Brain microvascular endothelial cell (primary cell): ENCODE results near the gene MAPK1IP1L.
A peak's percentile ranks its signal among the peaks of the same experiment; 100 is the strongest.
"Not testable (repeated sequence)": the region's sequence is repeated elsewhere in the genome, so short reads cannot be mapped to it uniquely, and the experiment has no call there.

ENCODE experiments used
- DNase-seq: peaks from one replicate; pipeline ENCODE4 v3.0.0-alpha.2; 2020
- H3K27ac ChIP-seq: fragments of 250-450 bp; sonication (Bioruptor Pico); 2 replicates; pipeline ENCODE4 v1.5.1; 2020; ENCODE audit warnings: mild to moderate bottlenecking, moderate library complexity
- H3K27me3 ChIP-seq: fragments of 250-450 bp; sonication (Bioruptor Pico); replicated peaks from 2 replicates; pipeline ENCODE4 v1.5.1; 2020; ENCODE audit warnings: mild to moderate bottlenecking
- H3K36me3 ChIP-seq: fragments of 250-450 bp; sonication (Bioruptor Pico); replicated peaks from 2 replicates; pipeline ENCODE4 v1.5.1; 2020; ENCODE audit warnings: mild to moderate bottlenecking
- H3K4me3 ChIP-seq: 2 replicates; pipeline ENCODE4 v1.5.1; 2011; ENCODE audit warnings: low read depth, mild to moderate bottlenecking, control low read depth, low read length, moderate library complexity
- CTCF ChIP-seq: IDR thresholded peaks from 2 replicates; pipeline ENCODE4 v1.5.1; 2011; ENCODE audit warnings: low read depth, mild to moderate bottlenecking, moderate library complexity, low read length, control low read depth, inconsistent platforms; ENCODE audit errors: missing control alignments
- in situ Hi-C: cut with HindIII; loops from 2 replicates; pipeline ENCODE4 v1.10.0; 2017; ENCODE audit warnings: low sequenced_read_pairs, low pct_ligation_motif_present

Gene MAPK1IP1L

GRCh38 chr14:55062517-55063351 is 11.3 kb downstream of the MAPK1IP1L start:
- in situ Hi-C loops: no loop called here
- H3K4me3 ChIP-seq: no peak overlapping the region
- H3K27ac ChIP-seq: no peak overlapping the region
- TF ChIP-seq CTCF: no peak
- no peak for DNase-seq
- peaks cover 37% of the 10 kb centered on the region for H3K36me3 ChIP-seq
- H3K27me3 ChIP-seq: no peaks in the 10 kb centered on the region

DNA sequence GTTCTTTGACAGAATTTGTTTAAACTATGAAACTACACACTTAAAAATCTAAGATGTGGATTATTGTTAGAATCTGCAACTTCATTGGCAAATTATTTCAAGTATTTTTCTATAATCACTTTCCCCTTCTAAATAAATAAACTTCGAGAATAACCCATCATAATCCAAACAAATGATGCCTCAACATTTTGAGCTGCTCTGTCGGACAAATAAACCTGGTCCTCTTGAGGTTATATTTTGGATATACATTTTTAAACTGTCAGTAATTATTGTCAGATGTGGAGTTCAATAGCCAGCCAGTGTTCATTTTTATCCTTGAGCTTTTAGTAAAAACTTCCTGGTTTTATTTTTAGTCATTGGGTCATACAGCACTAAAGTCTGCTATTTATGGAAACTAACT is 13.4 kb downstream of the MAPK1IP1L start:
- H3K4me3 ChIP-seq, DNase-seq, H3K27ac ChIP-seq, H3K27me3 ChIP-seq, in situ Hi-C loops: not testable (repeated sequence)
- peaks cover 33% of the 10 kb centered on the region for H3K36me3 ChIP-seq

GRCh38 chr14:55065411-55065810 is 14.0 kb downstream of the MAPK1IP1L start:
- DNase-seq: no peak
- Histone ChIP-seq H3K4me3 (no peak overlapping the region), H3K27me3 (no peaks in the 10 kb centered on the region), H3K27ac (no peak overlapping the region), H3K36me3 (peaks cover 33% of the 10 kb centered on the region)
- in situ Hi-C loops: no loop called here
- no peak for TF ChIP-seq CTCF

DNA sequence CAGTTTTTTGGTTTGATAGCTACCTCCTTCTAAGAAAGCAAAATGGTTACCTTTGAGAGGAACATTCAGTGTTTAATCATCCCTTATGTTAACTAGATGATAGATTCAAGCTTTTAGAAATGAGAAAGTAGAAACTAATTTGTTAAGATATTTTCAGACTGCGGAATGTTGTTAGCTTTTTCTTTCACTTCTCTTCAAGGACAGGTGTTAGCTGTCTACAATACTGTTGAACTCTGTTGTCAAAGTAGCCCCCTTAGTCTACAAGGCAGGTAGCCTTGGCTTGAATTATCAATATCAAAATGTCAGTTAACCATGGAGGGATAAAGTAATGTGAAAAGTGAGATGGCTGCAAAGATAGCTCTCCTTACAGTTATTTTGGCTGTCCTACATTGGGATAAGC is 14.8 kb downstream of the MAPK1IP1L start:
- Histone ChIP-seq H3K27ac (no peak overlapping the region), H3K4me3 (no peak overlapping the region), H3K27me3 (no peaks in the 10 kb centered on the region), H3K36me3 (peaks cover 33% of the 10 kb centered on the region)
- in situ Hi-C loops: no loop called here
- no peak for TF ChIP-seq CTCF
- DNase-seq: no peak

- peaks cover 5% of the 10 kb centered on the region for H3K36me3 ChIP-seq
- no peak overlapping the region for H3K4me3 ChIP-seq
- TF ChIP-seq CTCF: no peak
- peak; percentile 43 for DNase-seq
- in situ Hi-C loops: no loop called here
- no peaks in the 10 kb centered on the region for H3K27me3 ChIP-seq
- H3K27ac ChIP-seq: peak overlapping the region; percentile 75
Measured at GRCh38 chr14:55070981-55071411, 19.5 kb downstream of the MAPK1IP1L start.

DNA sequence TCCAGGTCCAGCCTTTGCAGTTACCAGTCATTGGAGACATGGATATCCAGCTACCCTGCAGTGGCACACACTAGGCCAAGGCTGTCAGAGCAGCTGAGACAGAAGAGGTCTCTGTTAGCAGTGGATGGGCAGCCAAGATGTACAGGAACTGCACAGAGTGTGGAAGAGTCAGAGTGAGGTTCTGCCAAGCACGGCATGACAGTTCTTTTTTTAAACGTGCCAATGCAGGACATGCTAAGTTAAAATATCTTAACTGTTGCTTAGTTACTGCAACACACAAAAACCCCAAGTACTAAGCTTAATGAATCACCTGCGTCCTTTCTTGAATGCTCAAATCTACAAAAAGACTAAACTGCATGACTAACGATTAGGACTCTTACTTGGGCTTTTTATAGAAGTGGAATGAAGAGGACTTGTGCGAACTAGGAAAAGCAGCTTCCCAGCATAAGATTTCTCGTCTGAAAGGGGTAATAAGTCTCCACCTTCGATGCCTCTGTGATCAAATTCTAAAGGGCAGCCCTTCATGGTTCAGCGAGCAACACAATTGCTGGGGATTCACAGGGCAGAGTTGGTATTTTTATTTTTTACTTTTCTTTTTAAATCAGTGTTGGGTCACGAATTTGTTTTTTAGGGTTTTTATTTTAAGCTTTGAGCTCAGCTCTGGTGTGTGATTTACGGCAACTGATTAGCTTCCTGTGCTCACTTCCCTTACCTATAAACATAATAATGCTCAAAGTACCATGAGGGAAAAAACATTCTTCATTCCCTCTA is 20.6 kb downstream of the MAPK1IP1L start:
- no peak for TF ChIP-seq CTCF
- in situ Hi-C loops: no loop called here
- peak; percentile 72 for DNase-seq
- Histone ChIP-seq H3K4me3 (no peak overlapping the region), H3K27me3 (no peaks in the 10 kb centered on the region), H3K27ac (peak overlapping the region; percentile 75), H3K36me3 (no peaks in the 10 kb centered on the region)
